PC-9 (cell line): ENCODE measurements around the gene BACH1.

Source experiments
- CTCF ChIP-seq: fragments of 200-600 bp; sonication (generic); conservative IDR thresholded peaks from 2 replicates; pipeline ENCODE4 v1.6.1; 2017; ENCODE audit warnings: mixed run types, antibody characterized with exemption, mild to moderate bottlenecking, moderate library complexity
- EZH2 ChIP-seq: fragments of 200-600 bp; sonication (generic); IDR thresholded peaks from 2 replicates; pipeline ENCODE4 v1.8.0; 2017; ENCODE audit warnings: antibody characterized with exemption, low read depth

GRCh38 chr21:29315131-29315749, 16.5 kb downstream of the BACH1 start:
- TF ChIP-seq CTCF (no peak), EZH2 (no peak)
